ENCODE results near the gene TCF7L1. TPM values are rescaled to one million over a fixed set of nuclear protein-coding genes. Genes with fewer than 3 reads are reported as not detected.

TCF7L1 gene
- total and polyA plus RNA-seq, 2 experiments from 2014 or later, result 0.65 to 1.8 TPM

DNA sequence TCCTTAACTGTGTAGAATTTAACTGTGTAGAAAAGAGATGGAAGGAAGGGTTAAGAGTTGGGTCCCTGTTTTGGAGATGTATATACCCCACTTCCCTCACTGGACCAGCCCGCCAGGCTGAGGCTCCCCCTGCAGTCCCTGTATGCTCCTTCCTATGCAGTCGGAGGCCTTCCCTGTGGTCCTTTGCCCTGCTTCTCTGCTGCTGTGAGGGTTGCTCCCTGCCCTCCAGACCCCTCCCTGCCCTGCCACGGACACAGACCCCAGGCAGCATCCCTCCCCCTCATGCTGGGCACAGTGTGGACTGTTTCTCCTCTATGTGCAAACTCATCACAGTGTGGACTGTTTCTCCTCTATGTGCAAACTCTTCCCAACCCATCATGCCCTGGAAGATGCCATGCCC lies 105.9 kb downstream of the TCF7L1 start:
- H4K20me1 ChIP-seq (ENCODE audit: insufficient read depth), result no peaks in the 10 kb centered on the region
- no peak for TF ChIP-seq EZH2 (IDR thresholded peaks at IDR 0.05; ENCODE audit: insufficient read depth, poor library complexity, severe bottlenecking)
- no peak for TF ChIP-seq EZH2phosphoT487 (IDR thresholded peaks at IDR 0.05; ENCODE audit: insufficient read depth, low read depth)

DNA sequence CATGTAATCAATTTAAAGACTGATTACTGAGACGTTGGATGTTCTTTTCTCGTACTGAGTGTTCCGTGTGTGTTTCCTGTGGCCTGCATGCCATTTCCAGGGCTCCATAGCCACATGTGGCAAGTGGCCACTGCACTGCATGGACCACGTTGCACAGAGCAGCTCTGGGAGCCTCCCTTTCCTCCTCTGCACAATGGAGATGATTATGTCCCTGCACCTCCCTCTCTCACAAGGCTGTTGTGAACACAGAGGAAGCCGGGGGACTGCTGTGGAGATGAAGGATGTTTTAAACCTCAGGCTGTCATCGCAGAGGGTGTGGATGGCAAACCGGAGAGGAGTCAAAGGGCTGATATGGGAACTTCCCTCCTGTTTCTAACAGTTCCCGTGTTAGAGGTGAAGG lies 106.9 kb downstream of the TCF7L1 start:
- H3K4me1 ChIP-seq (ENCODE audit: insufficient read depth), result no peaks in the 10 kb centered on the region
- H3K27me3 ChIP-seq (replicated peaks; ENCODE audit: insufficient read depth), result no peaks in the 10 kb centered on the region
- WGBS, 2 experiments (ENCODE audit: low coverage in 1 of 2, low lambda C conversion rate in 2 of 2, missing lambda C conversion rate in 2 of 2), result 54 to 58% methylated on average over 8 of the region's 8 CpGs
- H3K79me2 ChIP-seq (ENCODE audit: insufficient read depth), result no peaks in the 10 kb centered on the region
- H3K9me2 ChIP-seq (ENCODE audit: insufficient read depth), result no peaks in the 10 kb centered on the region
- H2AFZ ChIP-seq, result no peak overlapping the region
- H3K27ac ChIP-seq, result no peak overlapping the region
- DNase-seq, result no peak
- H3F3A ChIP-seq (ENCODE audit: insufficient read depth), result no peaks in the 10 kb centered on the region
- H3K9me3 ChIP-seq (ENCODE audit: low read depth), result no peaks in the 10 kb centered on the region
- H3K4me3 ChIP-seq, result no peak overlapping the region
- no peaks in the 10 kb centered on the region for H4K20me1 ChIP-seq (ENCODE audit: insufficient read depth)
- no peaks in the 10 kb centered on the region for H3K36me3 ChIP-seq (ENCODE audit: low read depth)
- no peak for TF ChIP-seq EZH2phosphoT487 (IDR thresholded peaks at IDR 0.05; ENCODE audit: insufficient read depth, low read depth)
- no peak for TF ChIP-seq EZH2 (IDR thresholded peaks at IDR 0.05; ENCODE audit: insufficient read depth, poor library complexity, severe bottlenecking)
- H3K9ac ChIP-seq, result no peak overlapping the region
- in situ Hi-C loops (cut with MboI), result no loop called here
- no peak overlapping the region for H3K4me2 ChIP-seq (ENCODE audit: unreplicated experiment)

More for the DNA sequence above, 105.9 kb downstream of the TCF7L1 start:
- H2AFZ ChIP-seq, result no peak overlapping the region
- H3K9me3 ChIP-seq (ENCODE audit: low read depth), result no peaks in the 10 kb centered on the region
- no peaks in the 10 kb centered on the region for H3K79me2 ChIP-seq (ENCODE audit: insufficient read depth)
- DNase-seq, result no peak
- in situ Hi-C loops (cut with MboI), result no loop called here
- no peaks in the 10 kb centered on the region for H3K9me2 ChIP-seq (ENCODE audit: insufficient read depth)
- H3K4me1 ChIP-seq (ENCODE audit: insufficient read depth), result no peaks in the 10 kb centered on the region
- no peaks in the 10 kb centered on the region for H3K36me3 ChIP-seq (ENCODE audit: low read depth)
- no peak overlapping the region for H3K27ac ChIP-seq
- 83 to 89% methylated on average over 3 of the region's 3 CpGs for WGBS, 2 experiments (ENCODE audit: low coverage in 1 of 2, low lambda C conversion rate in 2 of 2, missing lambda C conversion rate in 2 of 2)
- no peak overlapping the region for H3K9ac ChIP-seq
- H3K4me3 ChIP-seq, result no peak overlapping the region
- H3K27me3 ChIP-seq (replicated peaks; ENCODE audit: insufficient read depth), result no peaks in the 10 kb centered on the region
- no peaks in the 10 kb centered on the region for H3F3A ChIP-seq (ENCODE audit: insufficient read depth)
- H3K4me2 ChIP-seq (ENCODE audit: unreplicated experiment), result no peak overlapping the region

DNA sequence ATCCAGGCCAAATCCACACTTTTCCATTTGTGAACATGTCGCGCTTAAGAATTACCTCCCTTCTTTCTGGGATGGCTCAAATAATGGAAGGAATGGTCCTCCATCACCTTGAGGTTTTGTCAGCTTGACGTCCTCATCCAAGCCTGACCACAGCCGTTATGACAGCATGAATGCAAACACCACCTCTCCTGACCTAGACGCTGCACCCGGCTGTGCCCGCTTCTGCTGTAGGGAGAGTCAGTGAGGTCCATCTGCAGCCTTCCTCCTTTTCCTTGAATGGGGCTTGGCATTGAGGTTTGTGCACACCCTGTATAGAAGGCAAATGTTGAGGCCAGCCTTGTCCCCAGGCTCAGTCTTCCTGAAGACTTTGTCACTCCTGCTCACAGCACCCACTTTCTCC lies 109.1 kb downstream of the TCF7L1 start:
- TF ChIP-seq EZH2 (IDR thresholded peaks at IDR 0.05; ENCODE audit: insufficient read depth, poor library complexity, severe bottlenecking) (no peak), EZH2phosphoT487 (IDR thresholded peaks at IDR 0.05; ENCODE audit: insufficient read depth, low read depth) (no peak)
- H3K4me1 ChIP-seq (ENCODE audit: insufficient read depth), result peaks cover 17% of the 10 kb centered on the region
- in situ Hi-C loops (cut with MboI), result no loop called here
- H2AFZ ChIP-seq, result no peak overlapping the region
- no peak overlapping the region for H3K4me3 ChIP-seq
- no peaks in the 10 kb centered on the region for H4K20me1 ChIP-seq (ENCODE audit: insufficient read depth)
- no peaks in the 10 kb centered on the region for H3K79me2 ChIP-seq (ENCODE audit: insufficient read depth)
- no peaks in the 10 kb centered on the region for H3K9me3 ChIP-seq (ENCODE audit: low read depth)
- H3K9me2 ChIP-seq (ENCODE audit: insufficient read depth), result no peaks in the 10 kb centered on the region
- DNase-seq, result no peak
- WGBS, 2 experiments (ENCODE audit: low coverage in 1 of 2, low lambda C conversion rate in 2 of 2, missing lambda C conversion rate in 2 of 2), result 98 to 99% methylated on average over 7 of the region's 7 CpGs
- H3K27me3 ChIP-seq (replicated peaks; ENCODE audit: insufficient read depth), result no peaks in the 10 kb centered on the region
- H3K27ac ChIP-seq, result no peak overlapping the region
- no peak overlapping the region for H3K4me2 ChIP-seq (ENCODE audit: unreplicated experiment)
- no peak overlapping the region for H3K9ac ChIP-seq
- no peaks in the 10 kb centered on the region for H3K36me3 ChIP-seq (ENCODE audit: low read depth)
- H3F3A ChIP-seq (ENCODE audit: insufficient read depth), result peaks cover 6% of the 10 kb centered on the region; the same call in 1 of the 2 replicates

DNA sequence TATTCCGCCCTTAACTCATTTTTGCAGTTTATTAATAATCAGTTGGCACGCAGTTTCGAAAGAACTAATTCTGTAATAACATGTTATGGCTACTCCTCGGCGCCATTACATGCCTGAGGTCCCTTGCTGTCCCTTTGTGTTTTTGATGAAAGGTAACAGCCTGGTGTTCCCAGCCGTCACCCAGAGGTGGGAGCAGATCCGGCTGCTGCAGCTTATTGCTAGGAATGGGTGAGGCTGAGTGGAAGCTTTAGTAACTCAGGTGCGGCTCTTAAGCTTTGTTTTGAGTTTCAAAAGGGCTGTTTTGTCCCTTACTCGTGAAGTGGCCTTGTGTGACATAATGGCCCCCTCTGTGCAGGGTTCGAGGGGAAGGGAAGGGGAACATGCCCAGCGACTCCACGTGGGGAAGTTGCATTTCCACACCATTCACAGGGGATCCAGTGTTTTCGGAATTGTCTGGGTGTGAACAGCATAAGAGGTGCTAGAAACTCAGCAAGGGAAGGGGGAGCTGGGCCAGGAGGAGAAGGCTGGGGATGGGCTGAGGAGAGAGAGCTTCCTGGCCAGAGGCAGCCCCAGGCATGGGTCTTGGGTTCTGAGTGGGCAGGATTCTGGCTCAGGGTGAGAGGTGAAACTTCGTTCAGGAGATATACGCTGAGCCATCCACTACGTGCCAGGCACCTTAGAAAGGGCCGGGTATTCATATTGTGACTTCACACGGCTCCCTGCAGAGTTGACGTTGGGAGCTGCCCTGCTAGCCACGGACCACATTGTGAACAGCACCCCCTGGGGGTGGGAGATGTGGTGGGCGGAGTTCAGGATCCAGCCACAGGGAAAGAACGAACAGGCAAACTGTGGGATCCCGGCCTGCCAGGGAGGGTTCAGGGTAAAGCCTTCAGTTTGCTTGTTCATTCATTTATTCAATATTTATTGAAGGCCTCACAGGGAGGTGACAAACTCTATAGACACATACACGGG lies 110.2 kb downstream of the TCF7L1 start:
- Histone ChIP-seq H3F3A (ENCODE audit: insufficient read depth) (peaks cover 6% of the 10 kb centered on the region; the same call in 1 of the 2 replicates), H3K9me3 (ENCODE audit: low read depth) (no peaks in the 10 kb centered on the region), H3K9ac (no peak overlapping the region), H3K4me2 (ENCODE audit: unreplicated experiment) (no peak overlapping the region), H3K9me2 (ENCODE audit: insufficient read depth) (no peaks in the 10 kb centered on the region), H3K4me3 (no peak overlapping the region), H2AFZ (no peak overlapping the region), H3K27ac (no peak overlapping the region), H3K79me2 (ENCODE audit: insufficient read depth) (no peaks in the 10 kb centered on the region), H3K36me3 (ENCODE audit: low read depth) (no peaks in the 10 kb centered on the region), H3K4me1 (ENCODE audit: insufficient read depth) (peaks cover 21% of the 10 kb centered on the region), H3K27me3 (replicated peaks; ENCODE audit: insufficient read depth) (no peaks in the 10 kb centered on the region), H4K20me1 (ENCODE audit: insufficient read depth) (no peaks in the 10 kb centered on the region)
- in situ Hi-C loops (cut with MboI), result no loop called here
- TF ChIP-seq EZH2 (IDR thresholded peaks at IDR 0.05; ENCODE audit: insufficient read depth, poor library complexity, severe bottlenecking), result no peak
- TF ChIP-seq EZH2phosphoT487 (IDR thresholded peaks at IDR 0.05; ENCODE audit: insufficient read depth, low read depth), result no peak
- 89 to 90% methylated on average over 24 of the region's 24 CpGs for WGBS, 2 experiments (ENCODE audit: low coverage in 1 of 2, low lambda C conversion rate in 2 of 2, missing lambda C conversion rate in 2 of 2)
- peak; percentile 20 for DNase-seq

Data from GM23248 (cell line).